ENCODE measurements around the gene SERPINH1. TPM values are rescaled to one million over a fixed set of nuclear protein-coding genes. Genes with fewer than 3 reads are reported as not detected.

Gene SERPINH1
- total RNA-seq, 1 experiment from 2014 or later = 89.8 TPM

DNA sequence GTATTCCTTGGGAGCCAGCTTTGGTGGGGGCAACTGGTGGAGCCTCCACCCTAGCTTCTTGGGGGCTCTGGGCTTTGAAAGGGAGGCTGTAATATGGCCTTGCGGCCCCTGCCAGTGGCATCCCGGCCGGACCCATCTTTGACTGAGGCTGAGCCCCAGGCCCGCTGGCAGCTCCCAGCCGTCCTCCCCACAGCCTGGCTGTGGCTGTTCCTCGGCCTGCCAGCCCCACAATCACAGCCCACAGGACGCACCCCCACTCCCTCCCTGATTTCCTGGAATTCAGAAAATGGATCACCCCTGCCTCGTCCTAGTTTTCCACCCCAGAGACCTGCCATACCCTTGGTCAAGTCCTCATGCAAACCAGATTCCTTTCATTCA is 23.2 kb downstream of the SERPINH1 start:
- Histone ChIP-seq H3K4me3 (ENCODE audit: low read depth in 2 of 2, low read length in 2 of 2) (no peak overlapping the region), H3K27ac (ENCODE audit: low read length) (no peak overlapping the region), H3K27me3 (ENCODE audit: control insufficient read depth, insufficient read depth, low read length) (no peaks in the 10 kb centered on the region), H3K36me3 (ENCODE audit: control insufficient read depth, insufficient read depth, low read length) (no peaks in the 10 kb centered on the region), H3K9me3 (ENCODE audit: control insufficient read depth, insufficient read depth, low read depth, low read length) (no peaks in the 10 kb centered on the region), H3K4me1 (ENCODE audit: control insufficient read depth, insufficient read depth, low read length) (peaks cover 5% of the 10 kb centered on the region; the same call in 1 of the 2 replicates)
- ATAC-seq (no peak), DNase-seq (ENCODE audit: low read depth, low spot score) (no peak)
- in situ Hi-C loops (cut with HindIII; ENCODE audit: low pct_unique_long_range_greater_than_20kb, low sequenced_read_pairs) (no loop called here), intact Hi-C loops (cut with micrococcal nuclease; ENCODE audit: unreplicated experiment) (no loop called here)
- ChIA-PET CTCF (no interaction called here), POLR2A (no interaction called here)
- TSS peak; percentile 78 for BruUV-seq (replicated peaks)
- TF ChIP-seq REST (IDR thresholded peaks at IDR 0.05; ENCODE audit: insufficient read depth in 1 of 2, low read depth in 2 of 2, low read length in 1 of 2) (no peak), POLR2AphosphoS5 (IDR thresholded peaks at IDR 0.05; ENCODE audit: low read depth, low read length) (no peak), TCF7L2 (IDR thresholded peaks at IDR 0.05; ENCODE audit: low read depth, low read length) (no peak), SIN3A (IDR thresholded peaks at IDR 0.05; ENCODE audit: borderline replicate concordance, insufficient read depth, low read depth, low read length) (no peak), CTCF (IDR thresholded peaks at IDR 0.05) (no peak)

GRCh38 chr11:75586395-75586794 is 24.3 kb downstream of the SERPINH1 start:
- ChIA-PET CTCF (no interaction called here), POLR2A (no interaction called here)
- no peaks in the 10 kb centered on the region for H3K9me3 ChIP-seq (ENCODE audit: control insufficient read depth, insufficient read depth, low read depth, low read length)
- peaks cover 5% of the 10 kb centered on the region; the same call in 1 of the 2 replicates for H3K4me1 ChIP-seq (ENCODE audit: control insufficient read depth, insufficient read depth, low read length)
- no peak overlapping the region for H3K4me3 ChIP-seq (ENCODE audit: low read depth in 2 of 2, low read length in 2 of 2)
- no TSS peak for BruUV-seq (replicated peaks)
- no peak overlapping the region for H3K27ac ChIP-seq (ENCODE audit: low read length)
- no peaks in the 10 kb centered on the region for H3K27me3 ChIP-seq (ENCODE audit: control insufficient read depth, insufficient read depth, low read length)
- intact Hi-C loops (cut with micrococcal nuclease; ENCODE audit: unreplicated experiment) = no loop called here
- ATAC-seq (no peak), DNase-seq (ENCODE audit: low read depth, low spot score) (no peak)
- TF ChIP-seq CTCF (IDR thresholded peaks at IDR 0.05) (no peak), REST (IDR thresholded peaks at IDR 0.05; ENCODE audit: insufficient read depth in 1 of 2, low read depth in 2 of 2, low read length in 1 of 2) (no peak), TCF7L2 (IDR thresholded peaks at IDR 0.05; ENCODE audit: low read depth, low read length) (no peak), SIN3A (IDR thresholded peaks at IDR 0.05; ENCODE audit: borderline replicate concordance, insufficient read depth, low read depth, low read length) (no peak), POLR2AphosphoS5 (IDR thresholded peaks at IDR 0.05; ENCODE audit: low read depth, low read length) (no peak)
- in situ Hi-C loops (cut with HindIII; ENCODE audit: low pct_unique_long_range_greater_than_20kb, low sequenced_read_pairs) = no loop called here
- H3K36me3 ChIP-seq (ENCODE audit: control insufficient read depth, insufficient read depth, low read length) = no peaks in the 10 kb centered on the region
